Thymus (tissue), 11 donors: ENCODE data around the gene TSHZ2. TPM values are rescaled to one million over a fixed set of nuclear protein-coding genes. Genes with fewer than 3 reads are reported as not detected.
"Not testable (repeated sequence)": the region's sequence is repeated elsewhere in the genome, so short reads cannot be mapped to it uniquely, and the experiment has no call there.

ENCODE experiments used
- DNase-seq, 9 donors: peaks; one replicate each; pipeline ENCODE4 v3.0.0-alpha.2; 2013; ENCODE audit warnings: low spot score in 9 of 9, low read depth in 6 of 9, missing footprints in 1 of 9
- H3K27ac ChIP-seq, 2 donors: one replicate each; pipeline ENCODE4 v1.5.1; 2013; ENCODE audit warnings: control low read depth in 1 of 2, low read depth in 1 of 2, low read length in 1 of 2, mild to moderate bottlenecking in 1 of 2, moderate library complexity in 1 of 2
- H3K27me3 ChIP-seq, 2 donors: one replicate each; pipeline ENCODE4 v1.5.1; 2013; ENCODE audit warnings: low read length in 1 of 2; ENCODE audit not compliant: control insufficient read depth in 2 of 2, insufficient read depth in 1 of 2
- H3K36me3 ChIP-seq, 2 donors: one replicate each; pipeline ENCODE4 v1.5.1; 2013; ENCODE audit warnings: low read length in 1 of 2, mild to moderate bottlenecking in 1 of 2, moderate library complexity in 1 of 2; ENCODE audit not compliant: control insufficient read depth in 2 of 2, insufficient read depth in 2 of 2
- H3K4me1 ChIP-seq, 2 donors: one replicate each; pipeline ENCODE4 v1.5.1; 2013; ENCODE audit warnings: low read length in 2 of 2; ENCODE audit not compliant: control insufficient read depth in 2 of 2, insufficient read depth in 2 of 2
- H3K4me3 ChIP-seq, 2 donors: one replicate each; pipeline ENCODE4 v1.5.1; 2013; ENCODE audit warnings: low read length in 2 of 2, control low read depth in 1 of 2, mild to moderate bottlenecking in 1 of 2
- H3K9me3 ChIP-seq, 2 donors: one replicate each; pipeline ENCODE4 v1.5.1; 2013; ENCODE audit warnings: low read length in 1 of 2, mild to moderate bottlenecking in 1 of 2; ENCODE audit not compliant: control insufficient read depth in 2 of 2, insufficient read depth in 1 of 2
- WGBS: extraction: QIAGEN DNeasy Blood & Tissue Kit; methylation state at CpG from one replicate; pipeline ENCODE4 v1.1.7; 2013; 5-methylcytosine and 5-hydroxymethylcytosine counted together
- polyA plus RNA-seq: library from polyadenylated mRNA; stranded (reverse); fragments of 200-250 nt; gene quantifications from one replicate; pipeline ENCODE4 v1.2.3, GENCODE V29; 2013
- total RNA-seq: library from RNA; stranded (reverse); fragments of 120-200 nt; gene quantifications from one replicate; pipeline ENCODE4 v1.2.4, GENCODE V29; 2013
- donor health status: healthy.

TSHZ2 gene
- total and polyA plus RNA-seq, 2 donors: 1.4 to 2.4 TPM

- no peaks in the 10 kb centered on the region for H3K27me3 ChIP-seq
- no peak overlapping the region for H3K27ac ChIP-seq
Observed at GRCh38 chr20:53425941-53426340, 453.8 kb downstream of the TSHZ2 start.

GRCh38 chr20:53426766-53427312, 454.7 kb downstream of the TSHZ2 start:
- WGBS: 96% methylated on average over 6 of the region's 6 CpGs
- H3K9me3 ChIP-seq: no peaks in the 10 kb centered on the region

More at GRCh38 chr20:53425941-53426340, 453.8 kb downstream of the TSHZ2 start:
- no peaks in the 10 kb centered on the region for H3K4me1 ChIP-seq
- DNase-seq: no peak
- no peak overlapping the region for H3K4me3 ChIP-seq
- whole genome bisulfite sequencing: 54% methylated on average over 3 of the region's 3 CpGs
- no peaks in the 10 kb centered on the region for H3K36me3 ChIP-seq
- H3K9me3 ChIP-seq: no peaks in the 10 kb centered on the region

GRCh38 chr20:53427951-53428350, 455.8 kb downstream of the TSHZ2 start:
- WGBS: 98% methylated on average over 2 of the region's 2 CpGs
- H3K4me1 ChIP-seq: no peaks in the 10 kb centered on the region
- H3K27ac ChIP-seq: no peak overlapping the region
- no peaks in the 10 kb centered on the region for H3K36me3 ChIP-seq
- H3K9me3 ChIP-seq: no peaks in the 10 kb centered on the region
- H3K4me3 ChIP-seq: no peak overlapping the region
- no peaks in the 10 kb centered on the region for H3K27me3 ChIP-seq
- DNase-seq: no peak

More at GRCh38 chr20:53426766-53427312, 454.7 kb downstream of the TSHZ2 start:
- no peaks in the 10 kb centered on the region for H3K36me3 ChIP-seq
- H3K27me3 ChIP-seq: no peaks in the 10 kb centered on the region
- H3K27ac ChIP-seq: no peak overlapping the region
- H3K4me1 ChIP-seq: no peaks in the 10 kb centered on the region
- H3K4me3 ChIP-seq: no peak overlapping the region
- no peak for DNase-seq

- Histone ChIP-seq H3K9me3 (no peaks in the 10 kb centered on the region), H3K36me3 (no peaks in the 10 kb centered on the region), H3K27me3 (no peaks in the 10 kb centered on the region), H3K4me3 (no peak overlapping the region), H3K27ac (no peak overlapping the region), H3K4me1 (no peaks in the 10 kb centered on the region)
- DNase-seq: no peak
- WGBS: 63% methylated on average over 3 of the region's 3 CpGs
Observed at GRCh38 chr20:53428588-53428987, 456.4 kb downstream of the TSHZ2 start.

- Histone ChIP-seq H3K27ac (no peak overlapping the region), H3K36me3 (no peaks in the 10 kb centered on the region), H3K9me3 (no peaks in the 10 kb centered on the region), H3K4me1 (no peaks in the 10 kb centered on the region), H3K4me3 (no peak overlapping the region), H3K27me3 (no peaks in the 10 kb centered on the region)
- 62% methylated on average over 3 of the region's 3 CpGs for WGBS
- no peak for DNase-seq
Observed at GRCh38 chr20:53428996-53429395, 456.8 kb downstream of the TSHZ2 start.

- Histone ChIP-seq H3K36me3 (no peaks in the 10 kb centered on the region), H3K27ac (peak overlapping the region; percentile 33 to 68), H3K4me3 (no peak overlapping the region), H3K9me3 (no peaks in the 10 kb centered on the region), H3K4me1 (no peaks in the 10 kb centered on the region), H3K27me3 (no peaks in the 10 kb centered on the region)
- WGBS: 90% methylated on average over 10 of the region's 10 CpGs
- peak in 2 of 9 donors; percentile 5 to 13 for DNase-seq
Observed at GRCh38 chr20:53434662-53435061, 462.5 kb downstream of the TSHZ2 start.

GRCh38 chr20:53436927-53437326, 464.8 kb downstream of the TSHZ2 start:
- not testable (repeated sequence) for H3K27ac ChIP-seq, H3K36me3 ChIP-seq, H3K9me3 ChIP-seq, H3K4me3 ChIP-seq, H3K4me1 ChIP-seq, H3K27me3 ChIP-seq, DNase-seq
- WGBS: 95% methylated on average over 4 of the region's 4 CpGs

GRCh38 chr20:53438368-53438767, 466.2 kb downstream of the TSHZ2 start:
- WGBS: 90% methylated on average over 4 of the region's 4 CpGs
- Histone ChIP-seq H3K27ac (no peak overlapping the region), H3K9me3 (no peaks in the 10 kb centered on the region), H3K36me3 (no peaks in the 10 kb centered on the region), H3K27me3 (no peaks in the 10 kb centered on the region), H3K4me1 (no peaks in the 10 kb centered on the region), H3K4me3 (no peak overlapping the region)
- DNase-seq: no peak

GRCh38 chr20:53439046-53439445, 466.9 kb downstream of the TSHZ2 start:
- no peak for DNase-seq
- H3K36me3 ChIP-seq: no peaks in the 10 kb centered on the region
- no peaks in the 10 kb centered on the region for H3K9me3 ChIP-seq
- 90% methylated on average over 1 of the region's 1 CpG for WGBS
- no peaks in the 10 kb centered on the region for H3K4me1 ChIP-seq
- H3K27me3 ChIP-seq: no peaks in the 10 kb centered on the region
- no peak overlapping the region for H3K27ac ChIP-seq
- no peak overlapping the region for H3K4me3 ChIP-seq
